Measurements from ENCODE around the gene C3orf85.
"Not testable (repeated sequence)": the region's sequence is repeated elsewhere in the genome, so short reads cannot be mapped to it uniquely, and the experiment has no call there.

Gene C3orf85

DNA sequence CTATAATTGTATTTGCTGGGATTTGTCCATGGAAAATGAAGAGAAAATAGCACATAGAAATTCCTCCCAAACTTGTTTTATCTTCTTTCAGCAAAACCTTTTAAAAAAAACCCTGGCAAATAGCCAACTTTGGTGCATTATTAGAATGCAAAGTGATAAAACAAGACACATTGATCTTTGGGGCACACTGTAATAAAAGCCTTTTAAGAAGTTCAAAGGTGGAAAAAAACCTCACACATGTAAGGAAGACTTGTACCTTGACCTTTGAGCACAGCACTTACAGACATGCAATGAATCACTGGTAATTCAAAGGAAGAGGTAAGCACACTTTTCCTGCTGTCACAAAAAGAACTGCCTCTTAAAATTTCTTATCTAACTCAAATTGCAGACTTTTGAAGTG lies 10.6 kb upstream of the C3orf85 start:
- no peak overlapping the region for H3K4me3 ChIP-seq (ENCODE audit: low read depth, low read length)
- DNase-seq (ENCODE audit: low read depth), result no peak
- TF ChIP-seq, protein P1, sequence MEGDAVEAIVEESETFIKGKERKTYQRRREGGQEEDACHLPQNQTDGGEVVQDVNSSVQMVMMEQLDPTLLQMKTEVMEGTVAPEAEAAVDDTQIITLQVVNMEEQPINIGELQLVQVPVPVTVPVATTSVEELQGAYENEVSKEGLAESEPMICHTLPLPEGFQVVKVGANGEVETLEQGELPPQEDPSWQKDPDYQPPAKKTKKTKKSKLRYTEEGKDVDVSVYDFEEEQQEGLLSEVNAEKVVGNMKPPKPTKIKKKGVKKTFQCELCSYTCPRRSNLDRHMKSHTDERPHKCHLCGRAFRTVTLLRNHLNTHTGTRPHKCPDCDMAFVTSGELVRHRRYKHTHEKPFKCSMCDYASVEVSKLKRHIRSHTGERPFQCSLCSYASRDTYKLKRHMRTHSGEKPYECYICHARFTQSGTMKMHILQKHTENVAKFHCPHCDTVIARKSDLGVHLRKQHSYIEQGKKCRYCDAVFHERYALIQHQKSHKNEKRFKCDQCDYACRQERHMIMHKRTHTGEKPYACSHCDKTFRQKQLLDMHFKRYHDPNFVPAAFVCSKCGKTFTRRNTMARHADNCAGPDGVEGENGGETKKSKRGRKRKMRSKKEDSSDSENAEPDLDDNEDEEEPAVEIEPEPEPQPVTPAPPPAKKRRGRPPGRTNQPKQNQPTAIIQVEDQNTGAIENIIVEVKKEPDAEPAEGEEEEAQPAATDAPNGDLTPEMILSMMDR (IDR thresholded peaks at IDR 0.05; ENCODE audit: insufficient read depth, low read depth, low read length, missing control alignments), result no peak

DNA sequence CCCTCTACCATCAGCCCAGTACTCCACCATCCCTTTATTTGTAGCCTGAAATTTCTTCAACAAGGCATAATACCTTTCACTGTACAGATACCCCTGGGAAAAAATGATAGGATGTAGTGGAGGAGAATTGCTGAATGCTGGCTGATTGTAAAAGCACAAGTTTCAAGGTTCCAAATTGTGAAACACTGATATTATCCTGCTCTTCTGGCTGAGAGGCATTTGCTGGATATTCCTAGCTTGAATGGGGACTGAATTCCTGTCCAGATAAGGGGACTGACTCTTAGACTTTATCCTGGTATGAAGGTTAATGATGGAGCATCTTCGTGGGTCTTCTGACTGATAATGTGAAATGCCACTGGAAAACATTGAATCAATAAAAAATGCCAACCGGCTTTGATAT lies 9.0 kb upstream of the C3orf85 start:
- no peak overlapping the region for H3K4me3 ChIP-seq (ENCODE audit: low read depth, low read length)
- TF ChIP-seq, protein P1 (IDR thresholded peaks at IDR 0.05; ENCODE audit: insufficient read depth, low read depth, low read length, missing control alignments), result no peak
- DNase-seq (ENCODE audit: low read depth), result no peak

DNA sequence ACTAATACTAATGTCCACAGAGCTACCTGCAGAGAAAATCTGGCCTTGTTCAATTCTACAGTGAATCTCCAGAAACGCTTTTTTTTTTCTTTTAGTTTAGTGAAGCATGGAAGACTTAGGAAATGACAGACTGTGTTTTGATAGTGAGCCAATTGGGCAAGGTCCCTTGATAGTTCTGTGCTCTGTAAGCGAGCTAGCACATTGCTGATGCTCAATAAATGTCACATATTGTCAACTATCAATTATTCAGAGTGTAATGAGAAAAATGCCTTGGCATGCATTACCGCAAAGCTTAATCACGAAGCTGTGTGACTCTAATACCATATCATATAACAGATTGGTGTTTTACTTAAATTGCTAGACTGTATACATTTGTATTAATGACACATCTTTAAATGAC lies 5.2 kb upstream of the C3orf85 start:
- DNase-seq (ENCODE audit: low read depth), result no peak
- no peak overlapping the region for H3K4me3 ChIP-seq (ENCODE audit: low read depth, low read length)
- TF ChIP-seq, protein P1 (IDR thresholded peaks at IDR 0.05; ENCODE audit: insufficient read depth, low read depth, low read length, missing control alignments), result no peak

DNA sequence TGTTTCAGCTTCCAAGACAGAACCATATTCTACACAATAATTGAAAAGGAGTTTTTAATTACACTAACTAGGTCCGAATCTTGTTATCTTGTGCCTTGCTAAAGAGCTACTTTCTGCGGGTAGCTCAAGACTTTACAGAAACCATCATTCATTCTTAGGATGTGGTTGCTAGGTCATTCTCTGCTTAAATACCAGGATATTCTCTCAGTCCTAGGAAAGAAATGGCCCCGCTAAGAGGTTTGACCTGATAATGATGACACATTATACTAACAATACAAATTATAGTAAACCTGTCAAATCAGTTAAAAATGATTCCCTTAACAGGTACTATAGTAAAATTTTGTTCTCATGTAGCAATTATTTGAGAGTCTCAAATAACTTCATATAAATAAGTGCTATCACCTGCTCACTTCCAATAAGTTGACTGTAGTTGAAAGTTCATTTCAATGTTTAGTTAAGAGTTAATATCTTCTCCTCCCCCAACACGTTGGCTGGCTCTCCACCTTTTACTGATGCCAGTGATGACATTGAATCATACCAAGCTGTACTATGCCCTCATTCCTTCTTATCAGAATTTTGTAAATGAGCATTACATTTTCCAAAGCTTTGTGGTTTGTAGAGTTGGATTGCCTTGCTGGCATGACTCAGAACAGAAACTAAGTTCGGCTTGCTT lies 3.6 kb upstream of the C3orf85 start:
- H3K4me3 ChIP-seq (ENCODE audit: low read depth, low read length), result no peak overlapping the region
- TF ChIP-seq, protein P1 (IDR thresholded peaks at IDR 0.05; ENCODE audit: insufficient read depth, low read depth, low read length, missing control alignments), result no peak
- no peak for DNase-seq (ENCODE audit: low read depth)

DNA sequence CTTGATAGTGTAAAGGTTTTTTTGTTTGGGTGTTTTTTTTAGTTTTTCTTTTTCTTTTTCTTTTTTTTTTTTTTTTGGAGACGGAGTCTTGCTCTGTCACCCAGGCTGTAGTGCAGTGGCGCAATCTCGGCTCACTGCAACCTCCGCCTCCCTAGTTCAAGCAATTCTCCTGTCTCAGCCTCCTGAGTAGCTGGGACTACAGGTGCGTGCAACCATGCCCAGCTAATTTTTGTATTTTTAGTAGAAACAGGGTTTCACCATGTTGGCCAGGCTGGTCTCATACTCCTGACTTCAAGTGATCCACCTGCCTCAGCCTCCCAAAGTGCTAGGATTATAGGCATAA lies 3.1 kb upstream of the C3orf85 start:
- DNase-seq (ENCODE audit: low read depth); H3K4me3 ChIP-seq (ENCODE audit: low read depth, low read length): not testable (repeated sequence)

DNA sequence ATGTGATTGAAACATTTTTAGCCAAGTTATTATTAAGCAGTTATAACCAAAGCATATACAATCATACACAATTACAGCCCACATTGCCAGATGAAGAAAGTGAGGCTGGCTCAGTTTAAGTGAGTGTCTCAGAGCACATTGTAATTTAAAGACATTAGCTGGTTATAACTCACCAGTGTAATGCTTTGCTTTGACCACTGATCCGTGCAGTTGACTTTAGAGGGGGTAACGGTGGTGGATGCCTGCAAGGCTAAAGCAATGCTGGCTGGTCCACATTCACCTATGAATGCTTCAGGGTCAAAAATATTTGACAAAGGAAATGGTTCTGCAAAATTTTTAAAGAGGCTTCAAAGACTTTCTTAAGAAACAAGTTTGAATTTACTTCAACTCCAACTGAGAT lies 1.2 kb downstream of the C3orf85 start:
- DNase-seq (ENCODE audit: low read depth), result no peak
- TF ChIP-seq, protein P1 (IDR thresholded peaks at IDR 0.05; ENCODE audit: insufficient read depth, low read depth, low read length, missing control alignments), result no peak
- H3K4me3 ChIP-seq (ENCODE audit: low read depth, low read length), result no peak overlapping the region

DNA sequence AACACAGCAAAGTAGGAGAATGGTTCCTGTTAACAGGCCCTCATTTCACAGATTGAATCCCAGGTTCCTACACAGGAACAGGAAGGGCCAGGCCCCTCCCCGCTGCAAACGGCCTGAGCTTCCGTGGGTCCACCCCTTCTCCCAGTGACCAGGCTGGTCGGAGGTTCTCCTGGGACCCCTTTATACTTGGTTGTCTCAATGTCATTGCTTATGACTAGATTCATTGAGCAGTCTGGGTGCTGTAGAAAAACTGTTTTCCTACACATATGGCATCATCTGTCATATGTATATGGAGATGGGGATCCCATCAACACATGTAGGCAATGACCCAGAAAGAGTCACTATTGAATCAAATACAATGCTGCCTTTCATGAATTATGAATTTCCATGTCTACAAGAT lies 3.8 kb downstream of the C3orf85 start:
- DNase-seq (ENCODE audit: low read depth), result no peak
- TF ChIP-seq, protein P1 (IDR thresholded peaks at IDR 0.05; ENCODE audit: insufficient read depth, low read depth, low read length, missing control alignments), result no peak
- H3K4me3 ChIP-seq (ENCODE audit: low read depth, low read length), result no peak overlapping the region

All from GM12865 (cell line).